OCI-LY1 (cell line): ENCODE results near the gene TNNI2.

ENCODE experiments used
- H2AFZ ChIP-seq: fragments of 200-600 bp; sonication (generic), shearing (Covaris generic); 2 replicates; pipeline ENCODE4 v1.6.0; 2014; ENCODE audit warnings: antibody characterized with exemption, mild to moderate bottlenecking, low read length
- H3F3A ChIP-seq: fragments of 200-600 bp; sonication (generic), shearing (Covaris generic); 2 replicates; pipeline ENCODE4 v1.6.0; 2014; ENCODE audit warnings: mild to moderate bottlenecking, antibody characterized with exemption, low read length, moderate library complexity; ENCODE audit not compliant: insufficient read depth
- H3K27ac ChIP-seq: fragments of 200-600 bp; sonication (generic); 2 replicates; pipeline ENCODE4 v1.5.1; 2014; ENCODE audit warnings: low read length, mixed run types, mild to moderate bottlenecking, low read depth; ENCODE audit not compliant: poor library complexity, severe bottlenecking
- H3K27me3 ChIP-seq: fragments of 200-600 bp; sonication (generic); 2 replicates; pipeline ENCODE4 v1.6.0; 2014; ENCODE audit warnings: antibody characterized with exemption, mild to moderate bottlenecking, low read length, moderate library complexity; ENCODE audit not compliant: insufficient read depth
- H3K36me3 ChIP-seq: fragments of 200-600 bp; sonication (generic); 2 replicates; pipeline ENCODE4 v1.6.1; 2014; ENCODE audit warnings: mild to moderate bottlenecking, antibody characterized with exemption, low read length, moderate library complexity, mixed read lengths; ENCODE audit not compliant: insufficient read depth
- H3K4me1 ChIP-seq: fragments of 200-600 bp; sonication (generic); 2 replicates; pipeline ENCODE4 v1.5.1; 2014; ENCODE audit warnings: mild to moderate bottlenecking, low read length, moderate library complexity; ENCODE audit not compliant: insufficient read depth, severe bottlenecking
- H3K4me2 ChIP-seq: fragments of 200-600 bp; sonication (generic), shearing (Covaris generic); 2 replicates; pipeline ENCODE4 v1.6.1; 2014; ENCODE audit warnings: low read length
- H3K4me3 ChIP-seq: fragments of 200-600 bp; sonication (generic); 2 replicates; pipeline ENCODE4 v1.5.1; 2014; ENCODE audit warnings: low read length, low read depth, mild to moderate bottlenecking, mixed read lengths; ENCODE audit not compliant: poor library complexity, severe bottlenecking
- H3K79me2 ChIP-seq: fragments of 200-600 bp; shearing (Covaris generic); 2 replicates; pipeline ENCODE4 v1.6.1; 2016; ENCODE audit warnings: mixed run types, low read length, mixed read lengths; ENCODE audit not compliant: insufficient read depth
- H3K9ac ChIP-seq: fragments of 200-600 bp; sonication (generic), shearing (Covaris generic); 2 replicates; pipeline ENCODE4 v1.6.1; 2014; ENCODE audit warnings: mild to moderate bottlenecking, low read length, mixed read lengths
- H3K9me2 ChIP-seq: fragments of 200-600 bp; sonication (generic), shearing (Covaris generic); 2 replicates; pipeline ENCODE4 v1.6.1; 2014; ENCODE audit warnings: low read depth, mild to moderate bottlenecking, low read length, mixed read lengths
- H3K9me3 ChIP-seq: fragments of 200-600 bp; shearing (Covaris generic); 2 replicates; pipeline ENCODE4 v1.6.1; 2014; ENCODE audit warnings: low read length, mixed read lengths
- H4K20me1 ChIP-seq: fragments of 200-600 bp; sonication (generic), shearing (Covaris generic); 2 replicates; pipeline ENCODE4 v1.6.0; 2016; ENCODE audit warnings: mild to moderate bottlenecking, low read length; ENCODE audit not compliant: insufficient read depth
- EZH2 ChIP-seq: fragments of 200-600 bp; sonication (generic), shearing (Covaris generic); IDR thresholded peaks from 2 replicates; pipeline ENCODE4 v1.8.0; 2017; ENCODE audit warnings: borderline replicate concordance, mixed run types, mild to moderate bottlenecking, antibody characterized with exemption, low read length, moderate library complexity, mixed read lengths
- TF ChIP-seq, protein P1 (sequence below): fragments of 200-600 bp; sonication (generic), shearing (Covaris generic); IDR thresholded peaks from 2 replicates; pipeline ENCODE4 v1.5.1; 2017; ENCODE audit warnings: mild to moderate bottlenecking, antibody characterized with exemption, low read length, moderate library complexity, mixed read lengths

The TNNI2 gene

GRCh38 chr11:1854132-1854948 is 15.6 kb downstream of the TNNI2 start:
- peak overlapping the region; percentile 74 for H3K4me3 ChIP-seq
- no peaks in the 10 kb centered on the region for H3K9me3 ChIP-seq
- H4K20me1 ChIP-seq: no peaks in the 10 kb centered on the region
- no peaks in the 10 kb centered on the region for H3K9me2 ChIP-seq
- no peak for TF ChIP-seq EZH2
- TF ChIP-seq, protein P1, sequence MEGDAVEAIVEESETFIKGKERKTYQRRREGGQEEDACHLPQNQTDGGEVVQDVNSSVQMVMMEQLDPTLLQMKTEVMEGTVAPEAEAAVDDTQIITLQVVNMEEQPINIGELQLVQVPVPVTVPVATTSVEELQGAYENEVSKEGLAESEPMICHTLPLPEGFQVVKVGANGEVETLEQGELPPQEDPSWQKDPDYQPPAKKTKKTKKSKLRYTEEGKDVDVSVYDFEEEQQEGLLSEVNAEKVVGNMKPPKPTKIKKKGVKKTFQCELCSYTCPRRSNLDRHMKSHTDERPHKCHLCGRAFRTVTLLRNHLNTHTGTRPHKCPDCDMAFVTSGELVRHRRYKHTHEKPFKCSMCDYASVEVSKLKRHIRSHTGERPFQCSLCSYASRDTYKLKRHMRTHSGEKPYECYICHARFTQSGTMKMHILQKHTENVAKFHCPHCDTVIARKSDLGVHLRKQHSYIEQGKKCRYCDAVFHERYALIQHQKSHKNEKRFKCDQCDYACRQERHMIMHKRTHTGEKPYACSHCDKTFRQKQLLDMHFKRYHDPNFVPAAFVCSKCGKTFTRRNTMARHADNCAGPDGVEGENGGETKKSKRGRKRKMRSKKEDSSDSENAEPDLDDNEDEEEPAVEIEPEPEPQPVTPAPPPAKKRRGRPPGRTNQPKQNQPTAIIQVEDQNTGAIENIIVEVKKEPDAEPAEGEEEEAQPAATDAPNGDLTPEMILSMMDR: no peak
- H3K4me2 ChIP-seq: peak overlapping the region; percentile 83
- H3K4me1 ChIP-seq: peaks cover 55% of the 10 kb centered on the region
- H3K79me2 ChIP-seq: peaks cover 17% of the 10 kb centered on the region
- H3K36me3 ChIP-seq: peaks cover 18% of the 10 kb centered on the region; the same call in 1 of the 2 replicates
- no peaks in the 10 kb centered on the region for H3K27me3 ChIP-seq
- H2AFZ ChIP-seq: no peak overlapping the region
- H3K27ac ChIP-seq: peak overlapping the region; percentile 99
- H3K9ac ChIP-seq: peak overlapping the region; percentile 91
- no peaks in the 10 kb centered on the region for H3F3A ChIP-seq

- H3K9me3 ChIP-seq: no peaks in the 10 kb centered on the region
- no peaks in the 10 kb centered on the region for H3K27me3 ChIP-seq
- peak overlapping the region; percentile 74 for H3K4me3 ChIP-seq
- peaks cover 22% of the 10 kb centered on the region for H3K36me3 ChIP-seq
- no peak overlapping the region for H2AFZ ChIP-seq
- TF ChIP-seq, protein P1: no peak
- no peak for TF ChIP-seq EZH2
- H3K79me2 ChIP-seq: peaks cover 17% of the 10 kb centered on the region
- H3K9me2 ChIP-seq: no peaks in the 10 kb centered on the region
- H4K20me1 ChIP-seq: no peaks in the 10 kb centered on the region
- peak overlapping the region; percentile 83 for H3K4me2 ChIP-seq
- H3K4me1 ChIP-seq: peaks cover 47% of the 10 kb centered on the region
- H3K9ac ChIP-seq: peak overlapping the region; percentile 91; the same call in 1 of the 2 replicates
- H3K27ac ChIP-seq: no peak overlapping the region
- no peaks in the 10 kb centered on the region for H3F3A ChIP-seq
Observed at GRCh38 chr11:1854949-1855885, 16.4 kb downstream of the TNNI2 start.

GRCh38 chr11:1855886-1856265 is 17.1 kb downstream of the TNNI2 start:
- Histone ChIP-seq H3K36me3 (peaks cover 26% of the 10 kb centered on the region), H3K27me3 (no peaks in the 10 kb centered on the region), H3K9me2 (no peaks in the 10 kb centered on the region), H4K20me1 (no peaks in the 10 kb centered on the region), H3F3A (no peaks in the 10 kb centered on the region), H3K9me3 (no peaks in the 10 kb centered on the region), H3K79me2 (peaks cover 17% of the 10 kb centered on the region), H3K27ac (no peak overlapping the region), H3K4me2 (peak overlapping the region; percentile 83; the same call in 1 of the 2 replicates), H3K9ac (no peak overlapping the region), H2AFZ (no peak overlapping the region), H3K4me1 (peaks cover 40% of the 10 kb centered on the region), H3K4me3 (no peak overlapping the region)
- no peak for TF ChIP-seq EZH2
- TF ChIP-seq, protein P1: no peak
